Stromal cell of bone marrow (primary cell): ENCODE measurements around the gene SH2B3.
"Not testable (repeated sequence)": the region's sequence is repeated elsewhere in the genome, so short reads cannot be mapped to it uniquely, and the experiment has no call there.

Experiments
- DNase-seq: peaks from one replicate; pipeline ENCODE4 v3.0.0-alpha.2; 2012; ENCODE audit warnings: low read depth

SH2B3 gene

DNA sequence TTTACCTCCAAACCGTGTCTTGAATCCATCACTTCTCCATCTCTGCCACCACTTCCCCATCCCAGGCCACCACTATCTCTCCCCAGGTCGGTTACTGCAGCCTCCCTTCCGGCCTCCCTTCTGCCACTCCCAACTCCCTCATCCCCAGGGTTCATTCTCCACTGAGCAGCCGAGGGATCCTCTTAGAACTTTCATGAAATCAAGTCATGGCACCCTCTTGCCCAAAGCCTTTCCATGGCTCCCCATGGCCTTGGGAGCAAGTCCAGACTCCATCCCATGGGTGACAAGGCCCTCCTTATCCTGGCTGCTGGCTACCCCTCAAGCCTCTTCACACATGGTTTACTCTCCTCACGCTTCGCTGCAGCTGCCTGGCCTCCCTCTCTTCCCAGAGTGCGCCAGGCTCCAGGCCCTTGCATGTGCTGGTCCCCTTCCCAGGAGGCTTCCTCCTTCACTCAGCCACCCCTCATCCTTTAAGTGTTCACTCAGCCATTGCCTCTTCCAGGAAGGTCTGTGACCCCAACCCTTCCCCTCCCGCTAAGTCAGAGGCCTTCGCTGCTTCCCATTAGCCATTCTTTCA lies 17.9 kb upstream of the SH2B3 start:
- no peak for DNase-seq

DNA sequence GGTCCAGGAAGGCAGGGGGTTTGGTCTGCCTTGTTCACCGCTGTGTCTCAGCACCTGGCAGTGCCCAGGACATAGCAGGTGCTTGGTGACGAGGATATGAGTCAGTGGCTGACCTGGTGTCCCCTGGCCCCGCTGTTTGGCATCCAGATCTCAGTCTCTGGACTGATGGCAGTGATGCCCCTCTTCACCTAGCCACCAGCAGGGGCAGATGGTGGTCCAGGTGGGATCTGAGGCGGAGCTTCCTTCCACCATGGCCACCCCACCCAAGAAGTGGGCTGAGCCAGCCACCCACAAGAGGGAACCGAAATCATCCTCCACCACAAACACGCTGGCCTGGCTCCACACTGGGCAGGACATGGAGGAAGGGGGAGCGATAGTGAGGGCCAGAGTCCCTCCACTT lies 16.1 kb upstream of the SH2B3 start:
- DNase-seq = no peak

DNA sequence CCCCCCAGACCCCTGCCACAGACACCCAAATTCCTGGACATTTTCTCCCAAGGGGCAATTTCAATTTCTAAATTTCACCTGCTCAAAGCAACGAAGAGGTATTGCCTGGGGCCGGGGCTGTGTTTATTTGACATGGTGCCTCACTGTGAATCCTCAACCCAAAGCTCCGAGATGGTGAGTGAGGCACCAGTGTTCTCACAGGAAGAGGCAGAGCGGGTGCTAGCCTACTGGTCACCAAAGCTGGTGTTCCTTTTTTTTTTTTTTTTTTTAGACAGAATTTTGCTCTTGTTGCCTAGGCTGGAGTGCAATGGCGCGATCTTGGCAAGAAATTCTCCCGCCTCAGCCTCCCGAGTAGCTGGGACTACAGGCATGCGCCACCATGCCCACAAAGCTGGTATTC lies 14.8 kb upstream of the SH2B3 start:
- no peak for DNase-seq

DNA sequence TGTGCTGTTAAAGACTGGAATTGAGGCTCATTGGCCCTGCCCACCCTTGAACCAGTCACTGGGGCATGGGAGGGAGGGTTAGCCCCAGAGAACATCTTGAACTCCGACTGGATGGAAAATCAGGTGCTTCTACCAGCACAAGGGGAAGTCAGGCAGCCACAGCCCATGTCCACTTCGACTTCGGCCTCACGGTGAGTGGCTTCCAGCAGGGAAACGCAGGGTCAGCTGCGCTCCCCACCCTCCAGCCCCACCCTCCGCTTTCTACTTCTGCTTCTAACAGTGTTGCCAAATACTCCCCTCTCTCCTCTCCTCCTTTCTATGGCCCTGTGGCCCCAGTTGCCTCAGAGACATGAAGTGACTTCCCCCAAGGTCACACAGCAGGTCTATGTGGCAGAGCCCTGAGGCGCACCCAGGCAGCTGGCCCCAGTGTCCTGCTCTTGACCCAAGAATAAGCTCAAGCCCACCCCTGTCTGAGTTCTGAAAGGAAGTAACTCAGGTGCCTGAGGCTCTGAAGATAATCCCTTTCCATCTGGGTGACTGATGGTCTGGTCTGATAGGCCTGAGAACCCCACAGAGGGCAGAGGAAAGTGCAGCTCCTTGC lies 11.9 kb upstream of the SH2B3 start:
- no peak for DNase-seq

DNA sequence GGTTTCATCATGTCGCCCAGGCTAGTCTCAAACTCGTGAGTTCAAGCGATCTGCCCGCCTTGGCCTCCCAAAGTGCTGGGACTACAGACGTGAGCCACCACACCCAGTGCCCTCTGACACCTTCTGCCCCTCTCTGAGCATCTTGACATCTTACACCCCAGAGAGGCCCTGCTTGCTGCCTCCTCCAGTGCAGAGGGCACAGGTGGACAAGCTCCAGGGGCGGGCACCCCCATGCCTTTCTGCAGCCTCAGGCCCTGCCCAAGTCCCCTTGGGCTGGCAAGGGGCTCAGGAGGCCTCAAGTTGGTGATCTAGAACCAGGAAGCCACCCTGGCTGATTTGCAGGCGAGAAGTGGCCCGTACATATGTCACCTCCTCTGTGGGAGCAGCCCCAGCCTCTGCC lies 11.2 kb upstream of the SH2B3 start:
- no peak for DNase-seq

DNA sequence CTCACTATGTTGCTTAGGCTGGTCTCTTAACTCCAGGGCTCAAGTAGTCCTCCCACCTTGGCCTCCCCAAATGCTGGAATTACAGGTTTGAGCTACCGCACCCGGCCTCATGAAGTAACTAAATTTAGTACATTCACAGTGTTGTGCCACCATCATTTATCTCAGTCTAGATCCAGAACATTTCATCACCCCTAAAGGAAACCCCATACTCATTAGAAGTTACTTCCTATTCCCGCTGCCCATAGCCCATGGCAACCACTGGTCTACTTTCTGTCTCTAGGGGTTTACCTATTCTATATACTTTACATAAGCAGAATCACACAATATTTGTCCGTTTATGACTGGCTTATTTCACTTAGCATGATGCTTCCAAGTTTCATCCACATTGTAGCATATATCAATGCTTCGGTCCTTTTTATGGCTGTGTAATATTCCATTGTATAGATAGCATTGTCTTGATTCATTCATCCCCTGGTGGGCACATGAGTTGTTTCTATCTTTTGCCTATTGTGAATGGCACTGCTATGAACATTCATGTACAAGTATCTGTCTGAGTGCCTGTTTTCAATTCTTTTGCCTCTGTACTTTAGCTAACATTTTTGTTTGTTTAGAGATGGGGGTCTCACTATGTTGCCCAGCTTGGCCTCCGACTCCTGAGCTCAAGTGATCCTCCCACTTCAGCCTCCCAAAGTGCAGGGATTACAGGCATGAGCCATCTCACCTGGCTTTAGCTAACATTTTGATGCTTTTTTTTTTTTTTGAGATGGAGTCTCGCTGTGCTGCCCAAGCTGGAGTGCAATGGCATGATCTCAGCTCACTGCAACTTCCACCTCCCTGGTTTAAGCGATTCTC lies 10.2 kb upstream of the SH2B3 start:
- DNase-seq = no peak

DNA sequence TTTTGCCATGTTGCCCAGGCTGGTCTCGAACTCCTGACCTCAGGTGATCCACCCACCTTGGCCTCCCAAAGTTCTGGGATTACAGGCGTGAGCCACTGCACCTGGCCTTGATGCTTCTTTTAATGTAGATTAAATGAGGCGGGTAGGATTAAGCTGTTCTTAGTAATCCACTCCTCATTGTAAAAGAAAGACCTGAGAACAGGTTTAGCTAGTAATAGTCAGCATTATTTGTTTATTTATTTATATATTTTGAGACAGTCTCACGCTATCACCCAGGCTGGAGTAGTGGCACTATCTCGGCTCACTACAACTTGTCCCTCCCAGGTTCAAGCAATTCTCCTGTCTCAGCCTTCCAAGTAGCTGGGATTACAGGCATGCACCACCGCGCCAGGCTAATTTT lies 9.5 kb upstream of the SH2B3 start:
- DNase-seq = not testable (repeated sequence)

DNA sequence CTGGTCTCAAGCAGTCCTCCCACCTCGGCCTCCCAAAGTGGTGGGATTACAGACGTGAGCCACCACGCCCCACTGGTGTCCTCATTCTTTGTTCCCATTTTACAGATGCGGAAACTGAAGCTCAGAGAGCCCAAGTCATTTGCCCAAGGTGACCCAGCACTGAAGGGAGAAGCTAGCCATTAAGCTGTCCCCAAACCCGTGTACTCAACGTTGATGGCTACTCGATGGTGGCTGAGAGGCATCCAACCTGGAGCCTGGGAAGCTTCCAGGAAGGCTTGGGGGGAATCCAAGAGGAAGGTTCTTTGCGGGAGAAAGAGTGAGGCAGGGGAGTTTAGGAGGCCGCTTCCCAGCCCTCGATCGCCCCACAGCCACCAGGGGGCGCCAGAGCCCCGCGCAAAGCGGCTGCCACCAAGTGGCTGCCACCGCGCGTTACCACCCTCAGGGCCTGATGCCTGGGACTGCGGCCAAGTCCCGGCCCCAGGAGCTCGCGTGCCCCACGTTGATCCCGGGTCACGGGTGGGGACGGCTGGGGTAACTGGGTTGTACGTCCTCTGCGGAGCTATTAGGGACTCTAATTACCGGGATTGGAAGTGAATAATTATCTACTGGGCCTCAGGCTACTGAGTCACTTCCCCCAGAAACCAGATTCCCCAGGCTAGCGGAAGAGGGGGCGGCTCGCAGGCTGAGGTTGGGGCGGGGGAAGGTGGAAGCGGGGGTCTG lies 8.8 kb upstream of the SH2B3 start:
- DNase-seq = peak; percentile 61

DNA sequence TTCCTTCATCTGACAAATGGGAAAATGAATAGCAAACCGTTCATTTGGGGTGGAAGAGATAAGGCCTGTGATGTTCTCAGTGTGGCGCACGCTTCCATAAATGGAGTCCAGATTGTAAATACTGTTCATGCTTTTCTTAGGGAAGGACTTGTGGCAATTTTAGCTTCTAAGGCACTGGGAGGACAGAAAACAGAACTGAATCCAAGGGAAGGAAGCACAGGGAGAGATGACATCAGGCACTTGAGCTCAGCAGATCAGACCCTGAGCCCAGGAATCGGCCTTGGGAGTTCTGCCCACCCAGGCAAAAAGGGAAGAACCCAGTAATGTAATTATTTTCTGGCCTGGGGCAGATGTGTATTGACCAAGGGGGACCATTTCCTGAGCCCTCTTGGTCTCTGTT lies 7.2 kb upstream of the SH2B3 start:
- DNase-seq = no peak

DNA sequence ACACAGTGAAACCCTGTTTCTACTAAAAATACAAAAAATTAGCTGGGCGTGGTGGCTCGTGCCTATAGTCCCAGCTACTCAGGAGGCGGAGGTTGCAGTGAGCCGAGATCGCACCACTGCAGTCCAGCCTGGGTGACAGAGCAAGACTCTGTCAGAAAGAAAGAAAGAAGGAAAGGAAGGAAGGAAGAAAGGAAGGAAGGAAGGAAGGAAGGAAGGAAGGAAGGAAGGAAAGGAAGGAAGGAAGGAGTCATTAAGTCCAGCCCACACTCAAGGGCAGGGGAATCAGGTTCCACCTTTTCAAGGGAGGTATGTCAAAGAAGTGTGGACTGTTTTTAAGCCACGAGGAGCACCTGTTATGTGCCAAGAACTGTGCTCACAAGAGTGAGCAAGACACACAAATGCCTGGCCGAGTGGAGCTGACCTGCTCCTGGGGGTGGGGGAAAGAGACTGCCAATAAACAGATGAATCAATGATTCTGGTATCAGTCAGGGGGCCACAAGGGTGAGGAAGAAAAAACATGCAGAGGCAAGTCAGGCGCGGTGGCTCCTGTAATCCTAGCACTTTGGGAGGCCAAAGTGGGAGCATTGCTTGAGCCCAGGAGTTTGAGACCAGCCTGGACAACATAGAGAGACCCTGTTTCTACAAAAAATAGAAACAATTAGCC lies 5.8 kb upstream of the SH2B3 start:
- not testable (repeated sequence) for DNase-seq

DNA sequence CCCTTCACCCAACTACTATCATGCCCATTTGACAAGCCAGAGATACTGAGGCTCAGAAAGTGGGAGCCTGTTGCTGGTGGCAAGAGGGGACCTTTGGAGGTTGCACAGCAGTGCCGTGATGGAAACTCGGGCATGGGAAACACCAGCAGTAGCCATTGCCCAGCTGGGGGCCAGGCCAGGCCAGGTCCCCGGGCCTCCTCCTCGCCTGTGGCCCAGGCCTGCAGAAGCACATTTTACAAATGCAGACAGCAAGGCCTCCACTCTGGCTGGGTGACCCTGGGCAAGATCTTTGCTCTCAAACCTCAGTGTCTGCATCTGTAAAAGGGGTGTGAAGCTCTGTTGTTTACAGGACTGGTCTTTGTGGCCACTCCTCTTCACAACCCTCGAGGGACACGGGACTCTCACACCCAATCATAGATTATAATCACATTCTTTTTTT lies 4.5 kb upstream of the SH2B3 start:
- no peak for DNase-seq

DNA sequence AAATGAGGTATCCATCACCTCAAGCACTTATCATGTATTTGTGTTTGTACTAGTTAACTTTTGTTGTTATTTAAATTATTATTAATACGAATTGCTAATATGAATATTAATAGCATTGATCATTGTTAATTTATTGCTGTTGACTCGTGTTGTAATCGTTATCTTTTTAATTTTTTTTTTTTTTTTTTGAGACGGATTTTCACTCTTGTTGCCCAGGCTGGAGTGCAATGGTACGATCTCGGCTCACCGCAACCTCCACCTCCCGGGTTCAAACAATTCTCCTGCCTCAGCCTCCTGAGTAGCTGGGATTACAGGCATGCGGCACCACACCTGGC lies 3.3 kb upstream of the SH2B3 start:
- not testable (repeated sequence) for DNase-seq

DNA sequence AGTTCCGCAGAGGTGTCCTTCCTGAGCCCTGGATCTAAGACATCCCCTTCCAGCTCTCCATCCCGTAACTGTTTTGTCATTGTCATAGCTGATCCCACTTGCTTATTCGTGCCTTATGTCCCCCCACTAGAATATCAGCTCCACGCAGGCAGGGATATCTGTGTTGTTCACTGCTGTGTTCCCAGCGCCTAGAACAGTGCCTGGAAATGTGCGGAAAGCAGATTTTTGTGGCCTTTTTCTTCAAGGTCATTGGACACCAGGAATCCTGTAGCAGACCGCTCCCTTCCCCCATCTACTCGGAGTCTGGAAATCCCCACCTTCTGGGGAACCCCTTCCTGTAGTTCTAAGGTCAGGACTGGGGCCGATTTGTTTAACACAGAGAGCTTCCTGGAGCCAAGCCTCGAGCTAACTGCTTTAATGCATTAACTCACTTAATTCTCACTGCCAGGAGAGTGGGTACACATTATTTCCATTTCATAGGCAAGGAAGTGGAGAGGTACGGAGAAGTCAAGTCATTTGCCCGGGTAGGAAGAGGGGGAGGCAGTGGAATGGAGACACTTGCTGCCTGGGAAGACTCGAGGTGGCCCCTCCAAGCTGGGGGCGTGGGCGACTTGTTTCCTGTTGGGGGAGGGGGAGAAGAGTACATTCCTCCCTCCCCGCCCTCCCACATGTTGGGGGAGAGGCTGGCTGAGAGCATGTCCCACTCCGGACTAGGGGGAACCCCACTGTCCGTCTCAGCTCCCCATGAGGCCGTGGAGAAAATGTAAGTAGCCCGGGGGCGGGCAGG lies 1.2 kb upstream of the SH2B3 start:
- DNase-seq = no peak

DNA sequence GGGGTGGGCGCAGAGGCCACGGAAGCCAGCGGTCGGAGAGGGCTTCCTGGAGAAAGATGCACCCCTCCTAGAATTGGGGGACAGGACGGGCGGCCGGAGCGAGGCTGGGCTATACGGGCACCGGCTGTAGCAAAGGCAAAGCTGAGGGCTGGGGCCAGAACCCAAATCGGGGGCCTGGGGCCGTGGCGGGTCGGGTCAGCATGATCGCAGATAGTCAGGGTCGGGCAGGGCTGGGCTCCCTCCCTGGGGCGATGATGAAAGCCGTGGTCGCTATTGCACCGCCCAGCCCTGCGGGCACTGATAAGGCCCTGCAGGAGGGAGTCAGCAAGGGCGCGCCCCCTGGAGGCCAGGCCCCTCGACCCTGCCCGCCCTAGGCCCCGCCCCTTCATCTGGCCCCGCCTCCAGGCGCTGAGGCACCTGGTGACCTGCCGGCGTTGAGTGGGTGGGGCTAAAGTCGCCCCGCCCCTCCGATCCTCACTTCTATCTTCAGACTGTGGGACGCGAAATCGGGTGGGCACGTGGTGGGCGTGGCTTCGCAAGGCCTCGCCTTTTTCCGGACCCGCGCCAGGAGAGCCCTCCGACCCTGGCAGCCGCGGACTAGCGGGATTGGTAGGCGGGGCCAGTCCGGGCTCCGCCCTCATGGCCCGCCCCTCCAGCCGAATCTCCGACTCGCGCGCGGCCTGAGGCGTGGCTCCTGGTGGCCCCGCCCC lies 419 bp upstream of the SH2B3 start:
- peak; percentile 58 for DNase-seq

DNA sequence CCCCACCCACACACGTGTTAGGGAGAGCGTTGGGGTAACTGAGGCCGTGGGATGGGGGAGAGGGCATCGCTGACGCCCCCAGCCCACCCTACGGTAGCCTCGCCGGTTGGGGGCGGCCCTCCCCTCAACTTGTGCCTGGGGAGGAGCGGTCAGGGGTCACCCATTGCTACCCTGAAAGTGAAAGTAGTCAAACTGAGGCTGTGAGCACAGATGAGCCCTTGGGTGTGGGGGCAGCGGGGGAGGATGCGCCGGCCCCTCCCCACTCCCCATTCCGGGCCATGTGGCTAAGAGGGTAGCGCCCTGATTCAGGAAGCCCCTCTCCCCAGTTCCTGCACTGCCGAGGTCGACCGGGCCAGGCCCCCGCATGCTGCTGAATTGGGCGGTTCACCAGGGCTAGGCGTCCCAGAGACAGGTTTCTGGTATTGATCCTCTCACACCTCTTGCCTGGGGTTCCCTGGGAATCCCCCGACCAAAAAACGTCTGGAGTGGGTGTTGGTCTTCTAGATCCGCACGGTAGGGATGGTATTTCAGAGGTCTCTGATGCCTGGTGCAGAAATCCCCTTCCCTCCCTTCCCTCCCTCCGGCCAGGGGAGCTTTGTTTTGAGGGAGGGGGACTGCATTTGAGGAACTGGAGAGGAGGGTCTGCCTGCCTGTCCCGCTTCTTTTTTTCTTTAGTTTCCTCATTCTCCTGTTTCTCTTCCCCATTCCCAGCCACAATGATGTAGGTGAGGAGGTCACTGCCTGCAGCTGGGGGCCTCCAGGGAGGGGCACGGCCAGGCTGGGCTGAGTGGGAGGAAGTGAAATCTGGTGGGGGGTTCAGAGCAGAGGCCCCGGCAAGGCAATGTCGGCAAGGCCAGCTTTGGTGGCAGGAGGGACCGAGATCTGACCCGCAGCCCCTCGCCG lies 1.0 kb downstream of the SH2B3 start:
- no peak for DNase-seq

DNA sequence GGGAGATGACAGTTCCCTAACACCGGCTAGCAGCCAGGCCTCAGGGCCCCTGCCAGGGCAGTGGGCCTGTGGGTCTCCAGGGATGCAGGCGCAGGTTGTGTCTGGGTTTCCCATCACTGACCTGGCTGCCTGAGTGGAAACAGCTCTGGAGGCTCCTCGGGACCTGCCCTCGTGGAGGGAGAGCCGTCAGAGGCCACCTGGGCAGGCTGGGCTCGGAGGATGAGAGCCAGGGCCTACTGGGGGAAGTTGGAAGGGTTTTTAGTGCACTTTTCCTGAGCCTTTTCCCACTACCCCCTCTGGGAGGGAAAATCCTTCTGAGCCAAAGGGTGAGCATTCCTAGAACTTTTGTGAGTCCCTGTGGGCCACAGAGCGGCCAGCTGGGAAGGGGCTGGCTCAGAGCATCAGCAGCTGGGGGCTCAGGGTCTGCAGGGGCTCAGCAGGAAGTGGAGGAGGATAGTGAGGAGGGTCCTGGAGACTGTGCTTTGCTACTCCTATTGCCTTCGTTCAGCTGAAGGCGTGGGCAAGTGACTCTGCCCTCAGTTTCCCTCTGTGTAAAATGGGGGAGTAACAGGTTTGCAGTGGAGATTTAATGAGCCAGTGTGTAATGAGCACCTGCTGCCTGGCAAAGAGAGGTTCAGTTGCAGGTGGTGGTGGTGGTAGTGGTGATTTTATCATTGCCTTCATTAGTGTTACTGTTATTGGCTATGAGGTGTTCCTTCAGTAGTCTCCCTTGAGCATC lies 1.8 kb downstream of the SH2B3 start:
- no peak for DNase-seq

DNA sequence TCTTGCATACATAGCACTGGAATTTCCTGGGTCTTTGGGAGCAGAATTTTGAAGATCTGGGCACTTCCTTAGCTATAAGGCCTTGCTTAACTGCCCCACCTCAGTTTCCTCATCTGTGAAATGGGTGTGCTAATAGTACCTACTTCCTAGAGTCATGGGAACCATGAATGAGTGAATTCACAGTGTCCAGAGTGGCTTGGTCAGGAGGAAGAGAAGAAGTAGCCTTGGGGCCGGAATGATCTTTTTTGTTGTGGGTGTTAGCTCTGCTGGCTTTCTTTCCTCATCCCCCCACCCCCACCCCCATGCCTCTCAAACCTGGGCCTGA lies 2.4 kb downstream of the SH2B3 start:
- DNase-seq = no peak

DNA sequence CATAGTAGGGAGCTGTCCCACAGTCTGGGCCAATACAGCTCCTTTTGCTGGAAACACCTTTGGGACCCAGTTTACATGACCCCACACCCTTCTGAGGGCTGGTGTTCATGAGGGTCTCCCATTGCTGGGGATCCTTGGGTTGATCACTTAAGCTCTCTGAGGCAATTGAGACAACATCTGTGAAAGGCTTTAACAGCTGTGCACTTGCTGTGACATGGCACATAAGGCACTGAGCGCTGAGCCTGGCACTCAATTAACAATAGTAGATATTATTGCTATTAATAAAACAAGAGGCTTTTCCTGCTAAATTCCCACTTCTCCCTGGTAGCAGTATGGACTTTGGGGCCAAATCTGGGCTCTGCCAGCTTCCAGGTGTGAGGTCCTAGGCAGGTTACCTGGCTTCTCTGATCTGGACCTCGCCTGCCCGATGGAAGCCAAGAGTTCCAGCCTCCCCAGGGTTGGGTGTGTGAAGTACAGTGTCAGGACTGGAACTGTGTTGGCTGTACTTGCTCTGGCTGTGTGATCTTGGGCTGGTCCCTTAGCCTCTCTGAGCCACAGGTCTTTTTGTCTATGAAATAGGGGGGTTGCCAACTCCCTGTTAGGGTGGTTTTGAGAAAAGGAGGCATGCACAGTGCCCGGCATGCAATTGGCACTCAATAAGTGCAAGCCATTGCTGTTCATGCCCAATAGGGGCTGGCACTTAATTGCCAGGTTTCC lies 3.1 kb downstream of the SH2B3 start:
- no peak for DNase-seq

DNA sequence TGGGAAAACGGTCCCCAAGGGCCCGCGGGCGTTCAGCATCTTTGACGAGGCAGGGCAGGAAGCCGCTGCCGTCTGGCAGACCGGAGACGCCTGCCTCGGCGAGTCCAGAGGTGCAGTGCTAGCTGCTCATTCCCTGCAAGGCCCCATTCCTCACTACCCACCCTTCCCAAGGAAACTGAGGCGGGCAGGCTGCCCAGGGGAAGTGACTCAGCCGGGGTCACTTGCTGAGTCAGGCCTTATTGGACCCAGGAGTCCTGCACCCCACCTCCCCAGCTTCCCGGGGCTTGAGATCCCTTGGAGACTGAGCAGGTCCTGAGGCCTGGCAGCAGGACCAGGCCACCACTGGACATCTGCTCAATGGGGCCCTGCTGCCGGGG lies 3.7 kb downstream of the SH2B3 start:
- no peak for DNase-seq
